Liver (tissue), 9 donors: ENCODE measurements around the gene RAB6B. TPM values are rescaled to one million over a fixed set of nuclear protein-coding genes. Genes with fewer than 3 reads are reported as not detected.

Source experiments
- DNase-seq: peaks from one replicate; pipeline ENCODE4 v3.0.0-alpha.2; 2017; ENCODE audit warnings: low spot score
- H3K27ac ChIP-seq, 2 donors: one replicate each; pipeline ENCODE4 v1.7.0; 2013; ENCODE audit warnings: inconsistent platforms in 2 of 2, low read length in 2 of 2, control low read depth in 1 of 2, low read depth in 1 of 2, mild to moderate bottlenecking in 1 of 2
- H3K27me3 ChIP-seq, 4 donors: one replicate each; pipeline versions ENCODE4 v1.6.1 to v1.7.0; 2013; ENCODE audit warnings: low read length in 3 of 4, inconsistent platforms in 1 of 4, mild to moderate bottlenecking in 1 of 4, moderate library complexity in 1 of 4; ENCODE audit not compliant: control insufficient read depth in 4 of 4, insufficient read depth in 4 of 4
- H3K36me3 ChIP-seq, 4 donors: one replicate each; pipeline versions ENCODE4 v1.6.1 to v1.7.0; 2013; ENCODE audit warnings: low read length in 3 of 4, mild to moderate bottlenecking in 3 of 4, low read depth in 1 of 4, moderate library complexity in 1 of 4; ENCODE audit not compliant: control insufficient read depth in 4 of 4, insufficient read depth in 3 of 4
- H3K4me1 ChIP-seq, 4 donors: one replicate each; pipeline versions ENCODE4 v1.6.1 to v1.7.0; 2013; ENCODE audit warnings: low read length in 3 of 4, mild to moderate bottlenecking in 3 of 4, moderate library complexity in 1 of 4; ENCODE audit not compliant: control insufficient read depth in 4 of 4, insufficient read depth in 4 of 4
- H3K4me3 ChIP-seq, 3 donors: one replicate each; pipeline versions ENCODE4 v1.6.1 to v1.7.0; 2013; ENCODE audit warnings: low read length in 3 of 3, control low read depth in 1 of 3, low read depth in 1 of 3, mild to moderate bottlenecking in 1 of 3
- H3K9ac ChIP-seq, 2 donors: one replicate each; pipeline ENCODE4 v1.7.0; 2013; ENCODE audit warnings: low read length in 2 of 2, mild to moderate bottlenecking in 2 of 2, moderate library complexity in 2 of 2, control low read depth in 1 of 2, low read depth in 1 of 2
- H3K9me3 ChIP-seq, 4 donors: one replicate each; pipeline versions ENCODE4 v1.6.1 to v1.7.0; 2013; ENCODE audit warnings: low read length in 3 of 4; ENCODE audit not compliant: control insufficient read depth in 4 of 4
- ATF3 ChIP-seq: IDR thresholded peaks from 2 replicates; pipeline ENCODE4 v1.6.1; 2016; ENCODE audit warnings: antibody characterized with exemption
- CTCF ChIP-seq: fragments of 150-350 bp; IDR thresholded peaks from 2 replicates; pipeline ENCODE4 v1.5.1; 2017; ENCODE audit warnings: improper control_type of control experiment, low read depth, low read length; ENCODE audit not compliant: missing input control
- EGR1 ChIP-seq, 2 donors: IDR thresholded peaks; 2 replicates each; pipeline ENCODE4 v1.6.1; 2016 to 2018; ENCODE audit warnings: antibody characterized with exemption in 2 of 2, low read depth in 2 of 2
- FOXA2 ChIP-seq: IDR thresholded peaks from 2 replicates; pipeline ENCODE4 v1.6.1; 2016; ENCODE audit warnings: antibody characterized with exemption
- GABPA ChIP-seq, 2 donors: IDR thresholded peaks in 1 of 2; conservative IDR thresholded peaks in 1 of 2; 2 replicates each; pipeline ENCODE4 v1.6.1; 2016; ENCODE audit warnings: antibody characterized with exemption in 2 of 2, mild to moderate bottlenecking in 1 of 2, moderate library complexity in 1 of 2
- HNF4G ChIP-seq: IDR thresholded peaks from 2 replicates; pipeline ENCODE4 v1.6.1; 2016; ENCODE audit warnings: antibody characterized with exemption
- JUND ChIP-seq, 2 donors: IDR thresholded peaks; 2 replicates each; pipeline ENCODE4 v1.6.1; 2016; ENCODE audit warnings: antibody characterized with exemption in 2 of 2
- MAX ChIP-seq: IDR thresholded peaks from 2 replicates; pipeline ENCODE4 v1.6.1; 2016; ENCODE audit warnings: antibody characterized with exemption
- NR2F2 ChIP-seq: IDR thresholded peaks from 2 replicates; pipeline ENCODE4 v1.6.1; 2016; ENCODE audit warnings: antibody characterized with exemption
- RAD21 ChIP-seq, 2 donors: IDR thresholded peaks; 2 replicates each; pipeline ENCODE4 v1.6.1; 2016; ENCODE audit warnings: antibody characterized with exemption in 2 of 2, mild to moderate bottlenecking in 2 of 2
- REST ChIP-seq: IDR thresholded peaks from 2 replicates; pipeline ENCODE4 v1.6.1; 2016; ENCODE audit warnings: antibody characterized with exemption, mild to moderate bottlenecking
- RXRA ChIP-seq, 2 donors: IDR thresholded peaks; 2 replicates each; pipeline ENCODE4 v1.6.1; 2017 to 2018; ENCODE audit warnings: antibody characterized with exemption in 2 of 2, mild to moderate bottlenecking in 1 of 2
- SP1 ChIP-seq: IDR thresholded peaks from 2 replicates; pipeline ENCODE4 v1.6.1; 2018; ENCODE audit warnings: antibody characterized with exemption, mild to moderate bottlenecking
- TAF1 ChIP-seq: conservative IDR thresholded peaks from 2 replicates; pipeline ENCODE4 v1.6.1; 2016; ENCODE audit warnings: antibody characterized with exemption, mild to moderate bottlenecking
- YY1 ChIP-seq: IDR thresholded peaks from 2 replicates; pipeline ENCODE4 v1.6.1; 2016; ENCODE audit warnings: antibody characterized with exemption, mild to moderate bottlenecking
- ZBTB33 ChIP-seq: IDR thresholded peaks from 2 replicates; pipeline ENCODE4 v1.6.1; 2016; ENCODE audit warnings: antibody characterized with exemption
- WGBS: extraction: QIAGEN DNeasy Blood & Tissue Kit; methylation state at CpG from one replicate; pipeline ENCODE4 v1.1.7; 2013; 5-methylcytosine and 5-hydroxymethylcytosine counted together
- polyA plus RNA-seq, 2 donors: library from polyadenylated mRNA; stranded (reverse) in 1 of 2; unstranded in 1 of 2; fragments of 200-250 nt in 1 of 2; fragments of >200 nt in 1 of 2; fragmentation: Nextera tagmentation in 1 of 2; extraction: Ambion mirVana in 1 of 2; gene quantifications; one replicate each; pipeline versions ENCODE4 v1.2.1 to v1.2.3, GENCODE V29; 2013 to 2015
- total RNA-seq, 2 donors: library from RNA; depleted of rRNA; stranded (reverse); fragments of >200 nt; gene quantifications; one replicate each; pipeline ENCODE4 v1.2.3, GENCODE V29; 2014
- donor health status: healthy.
- donor health status: healthy.
- donor health status: healthy.
- donor health status: healthy.
- donor health status: healthy.

The RAB6B gene
- total and polyA plus RNA-seq, 4 donors = 0.08 to 2.8 (median 0.28) TPM

- no peaks in the 10 kb centered on the region for H3K27me3 ChIP-seq
- H3K4me1 ChIP-seq = peaks cover 0 to 3% (median 0%) of the 10 kb centered on the region in 4 donors
- no peak for DNase-seq
- no peak overlapping the region for H3K4me3 ChIP-seq
- H3K9ac ChIP-seq = no peak overlapping the region
- no peaks in the 10 kb centered on the region for H3K9me3 ChIP-seq
- 75% methylated on average over 2 of the region's 2 CpGs for WGBS
- H3K27ac ChIP-seq = no peak overlapping the region
- TF ChIP-seq RXRA (IDR thresholded peaks at IDR 0.05) (no peak), ZBTB33 (no peak), YY1 (no peak), NR2F2 (no peak), EGR1 (IDR thresholded peaks at IDR 0.05; ENCODE audit: low read depth in 2 of 2) (no peak), JUND (IDR thresholded peaks at IDR 0.05) (no peak), HNF4G (no peak), FOXA2 (no peak), RAD21 (IDR thresholded peaks at IDR 0.05) (no peak), REST (no peak), TAF1 (no peak), MAX (no peak), GABPA (IDR thresholded peaks at IDR 0.05 in 1 of 2, conservative IDR thresholded peaks at IDR 0.05 in 1 of 2) (no peak), CTCF (no peak)
- no peaks in the 10 kb centered on the region for H3K36me3 ChIP-seq
Measured at GRCh38 chr3:133944181-133944580, 48.5 kb upstream of the RAB6B start.

GRCh38 chr3:133943639-133944141 lies 48.0 kb upstream of the RAB6B start:
- H3K36me3 ChIP-seq = no peaks in the 10 kb centered on the region
- H3K27me3 ChIP-seq = no peaks in the 10 kb centered on the region
- no peak overlapping the region for H3K27ac ChIP-seq
- peaks cover 0 to 3% (median 0%) of the 10 kb centered on the region in 4 donors for H3K4me1 ChIP-seq
- no peaks in the 10 kb centered on the region for H3K9me3 ChIP-seq
- 84% methylated on average over 5 of the region's 5 CpGs for WGBS
- DNase-seq = no peak
- H3K4me3 ChIP-seq = no peak overlapping the region
- H3K9ac ChIP-seq = no peak overlapping the region
- TF ChIP-seq JUND (IDR thresholded peaks at IDR 0.05) (no peak), ATF3 (no peak), CTCF (no peak), SP1 (no peak), EGR1 (IDR thresholded peaks at IDR 0.05; ENCODE audit: low read depth in 2 of 2) (no peak), MAX (no peak), TAF1 (no peak), RXRA (IDR thresholded peaks at IDR 0.05) (no peak), REST (no peak), NR2F2 (no peak)
